NCI-H82 (cell line): ENCODE measurements around the gene NACA2.
"Not testable (repeated sequence)": the region's sequence is repeated elsewhere in the genome, so short reads cannot be mapped to it uniquely, and the experiment has no call there.

ENCODE experiments used
- DNase-seq: peaks from one replicate; lab custom pipeline; 2025; lab: John Stamatoyannopoulos, UW

Gene NACA2

GRCh38 chr17:61575983-61576382, 15.0 kb downstream of the NACA2 start:
- no peak for DNase-seq

- DNase-seq = no peak
These were observed 15.6 kb downstream of the NACA2 start for GRCh38 chr17:61575352-61575975.

GRCh38 chr17:61574542-61575351, 16.3 kb downstream of the NACA2 start:
- peak; percentile 85 for DNase-seq

GRCh38 chr17:61572547-61572946, 18.5 kb downstream of the NACA2 start:
- not testable (repeated sequence) for DNase-seq

- DNase-seq = no peak
These were observed 19.4 kb downstream of the NACA2 start for GRCh38 chr17:61571624-61572023.

GRCh38 chr17:61570118-61570517, 20.9 kb downstream of the NACA2 start:
- peak; percentile 4 for DNase-seq

GRCh38 chr17:61569525-61569924, 21.5 kb downstream of the NACA2 start:
- DNase-seq = not testable (repeated sequence)

GRCh38 chr17:61568219-61569072, 22.6 kb downstream of the NACA2 start:
- DNase-seq = no peak

GRCh38 chr17:61567045-61567802, 23.8 kb downstream of the NACA2 start:
- DNase-seq = no peak

GRCh38 chr17:61566448-61566847, 24.6 kb downstream of the NACA2 start:
- not testable (repeated sequence) for DNase-seq

GRCh38 chr17:61565850-61566249, 25.2 kb downstream of the NACA2 start:
- not testable (repeated sequence) for DNase-seq

- no peak for DNase-seq
These were observed 25.8 kb downstream of the NACA2 start for GRCh38 chr17:61565213-61565612.

GRCh38 chr17:61562287-61562686, 28.7 kb downstream of the NACA2 start:
- DNase-seq = no peak

GRCh38 chr17:61561354-61561753, 29.7 kb downstream of the NACA2 start:
- no peak for DNase-seq

- DNase-seq = no peak
These were observed 30.9 kb downstream of the NACA2 start for GRCh38 chr17:61560071-61560470.

- DNase-seq = peak; percentile 14
These were observed 34.5 kb downstream of the NACA2 start for GRCh38 chr17:61556224-61557188.

- peak; percentile 88 for DNase-seq
These were observed 35.9 kb downstream of the NACA2 start for GRCh38 chr17:61555127-61555566.

- peak; percentile 46 for DNase-seq
These were observed 36.8 kb downstream of the NACA2 start for GRCh38 chr17:61554209-61554608.

- DNase-seq = not testable (repeated sequence)
These were observed 38.5 kb downstream of the NACA2 start for GRCh38 chr17:61552560-61552959.

GRCh38 chr17:61551255-61551742, 39.7 kb downstream of the NACA2 start:
- DNase-seq = peak; percentile 55
